ENCODE data around the gene THAP7.

THAP7 gene

GRCh38 chr22:20990184-20991180, 11.4 kb downstream of the THAP7 start:
- no peak for TF ChIP-seq TAF1 (IDR thresholded peaks at IDR 0.05; ENCODE audit: borderline replicate concordance, insufficient read depth, low read length)
- no peak for TF ChIP-seq REST (IDR thresholded peaks at IDR 0.05; ENCODE audit: insufficient read depth in 1 of 2, low read depth in 2 of 2, low read length in 2 of 2)
- no peak for TF ChIP-seq FOXP2 (optimal IDR thresholded peaks at IDR 0.05; ENCODE audit: borderline replicate concordance, extremely low read depth, extremely low read length, insufficient read depth)
- TF ChIP-seq SIN3A (IDR thresholded peaks at IDR 0.05; ENCODE audit: borderline replicate concordance, insufficient read depth, low read length), result no peak
- no peak for TF ChIP-seq POLR2AphosphoS5 (IDR thresholded peaks at IDR 0.05; ENCODE audit: low read depth, low read length)

- TF ChIP-seq SIN3A (IDR thresholded peaks at IDR 0.05; ENCODE audit: borderline replicate concordance, insufficient read depth, low read length) (no peak), FOXP2 (optimal IDR thresholded peaks at IDR 0.05; ENCODE audit: borderline replicate concordance, extremely low read depth, extremely low read length, insufficient read depth) (no peak), POLR2AphosphoS5 (IDR thresholded peaks at IDR 0.05; ENCODE audit: low read depth, low read length) (no peak), TAF1 (IDR thresholded peaks at IDR 0.05; ENCODE audit: borderline replicate concordance, insufficient read depth, low read length) (no peak), REST (IDR thresholded peaks at IDR 0.05; ENCODE audit: insufficient read depth in 1 of 2, low read depth in 2 of 2, low read length in 2 of 2) (no peak)
Observed at GRCh38 chr22:20989323-20990138, 12.4 kb downstream of the THAP7 start.

- TF ChIP-seq REST (IDR thresholded peaks at IDR 0.05; ENCODE audit: insufficient read depth in 1 of 2, low read depth in 2 of 2, low read length in 2 of 2), result no peak
- no peak for TF ChIP-seq SIN3A (IDR thresholded peaks at IDR 0.05; ENCODE audit: borderline replicate concordance, insufficient read depth, low read length)
- no peak for TF ChIP-seq TAF1 (IDR thresholded peaks at IDR 0.05; ENCODE audit: borderline replicate concordance, insufficient read depth, low read length)
- no peak for TF ChIP-seq POLR2AphosphoS5 (IDR thresholded peaks at IDR 0.05; ENCODE audit: low read depth, low read length)
- no peak for TF ChIP-seq FOXP2 (optimal IDR thresholded peaks at IDR 0.05; ENCODE audit: borderline replicate concordance, extremely low read depth, extremely low read length, insufficient read depth)
Observed at GRCh38 chr22:20988573-20989322, 13.2 kb downstream of the THAP7 start.

GRCh38 chr22:20987375-20987774, 14.5 kb downstream of the THAP7 start:
- TF ChIP-seq REST (IDR thresholded peaks at IDR 0.05; ENCODE audit: insufficient read depth in 1 of 2, low read depth in 2 of 2, low read length in 2 of 2), result no peak
- no peak for TF ChIP-seq FOXP2 (optimal IDR thresholded peaks at IDR 0.05; ENCODE audit: borderline replicate concordance, extremely low read depth, extremely low read length, insufficient read depth)
- TF ChIP-seq SIN3A (IDR thresholded peaks at IDR 0.05; ENCODE audit: borderline replicate concordance, insufficient read depth, low read length), result no peak
- TF ChIP-seq POLR2AphosphoS5 (IDR thresholded peaks at IDR 0.05; ENCODE audit: low read depth, low read length), result no peak
- no peak for TF ChIP-seq TAF1 (IDR thresholded peaks at IDR 0.05; ENCODE audit: borderline replicate concordance, insufficient read depth, low read length)

Measured in PFSK-1 (cell line).